HEK293T (cell line): ENCODE data around the gene HCN2.

Experiments used
- ARNT ChIP-seq: fragments of 450-650 bp; IDR thresholded peaks from 2 replicates; pipeline ENCODE4 v1.6.1; 2017; ENCODE audit warnings: mild to moderate bottlenecking
- BHLHE40 ChIP-seq: fragments of 450-650 bp; IDR thresholded peaks from 2 replicates; pipeline ENCODE4 v1.6.1; 2016; ENCODE audit warnings: mild to moderate bottlenecking, moderate library complexity, borderline replicate concordance
- ELF4 ChIP-seq: fragments of 450-650 bp; IDR thresholded peaks from 2 replicates; pipeline ENCODE4 v1.6.1; 2017; ENCODE audit warnings: antibody characterized with exemption
- FOXA1 ChIP-seq: fragments of 450-650 bp; IDR thresholded peaks from 2 replicates; pipeline ENCODE4 v1.6.1; 2016; ENCODE audit warnings: mild to moderate bottlenecking
- FOXK2 ChIP-seq: fragments of 450-650 bp; IDR thresholded peaks from 2 replicates; pipeline ENCODE4 v1.6.1; 2016; ENCODE audit warnings: mild to moderate bottlenecking
- FOXM1 ChIP-seq: fragments of 450-650 bp; IDR thresholded peaks from 2 replicates; pipeline ENCODE4 v1.6.1; 2017; ENCODE audit warnings: mild to moderate bottlenecking, borderline replicate concordance
- HDGF ChIP-seq: fragments of 450-650 bp; IDR thresholded peaks from 2 replicates; pipeline ENCODE4 v1.6.1; 2017; ENCODE audit warnings: antibody characterized with exemption, borderline replicate concordance
- L3MBTL2 ChIP-seq: fragments of 450-650 bp; conservative IDR thresholded peaks from 2 replicates; pipeline ENCODE4 v1.6.1; 2016; ENCODE audit warnings: mild to moderate bottlenecking
- LEF1 ChIP-seq: fragments of 450-650 bp; IDR thresholded peaks from 2 replicates; pipeline ENCODE4 v1.6.1; 2017; ENCODE audit warnings: mild to moderate bottlenecking, borderline replicate concordance
- NFRKB ChIP-seq: fragments of 450-650 bp; IDR thresholded peaks from 2 replicates; pipeline ENCODE4 v1.6.1; 2016; ENCODE audit warnings: mild to moderate bottlenecking, moderate library complexity
- SUZ12 ChIP-seq: fragments of 450-650 bp; IDR thresholded peaks from 2 replicates; pipeline ENCODE4 v1.6.1; 2016; ENCODE audit warnings: mild to moderate bottlenecking
- TARDBP ChIP-seq: fragments of 450-650 bp; IDR thresholded peaks from 2 replicates; pipeline ENCODE4 v1.6.1; 2016
- ZNF384 ChIP-seq: fragments of 450-650 bp; IDR thresholded peaks from 2 replicates; pipeline ENCODE4 v1.6.1; 2016

DNA sequence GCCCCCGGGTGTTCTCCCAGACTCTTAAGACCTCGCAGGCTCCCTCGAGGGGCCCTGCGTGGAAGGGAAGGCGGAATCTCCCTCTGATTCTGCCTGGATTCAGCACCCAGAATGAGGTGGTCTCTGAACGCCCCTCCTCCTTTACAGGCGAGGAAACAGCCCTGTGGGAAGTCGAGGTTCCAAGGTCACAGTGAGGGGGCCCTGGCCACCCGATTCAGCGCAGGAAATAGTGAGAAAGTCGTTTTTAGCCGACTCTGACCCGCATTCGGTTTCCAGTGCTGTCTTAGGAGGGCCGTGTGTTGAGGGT, 16.2 kb upstream of the HCN2 start:
- TF ChIP-seq ELF4 (no peak), SUZ12 (no peak), NFRKB (no peak), BHLHE40 (no peak), ARNT (no peak), FOXK2 (no peak), ZNF384 (no peak), LEF1 (no peak), FOXA1 (no peak), FOXM1 (no peak), TARDBP (no peak), HDGF (no peak), L3MBTL2 (no peak)
